ENCODE measurements around the gene SPATA9. TPM values are rescaled to one million over a fixed set of nuclear protein-coding genes. Genes with fewer than 3 reads are reported as not detected.

Gene SPATA9
- total and polyA plus RNA-seq, 2 of the 13 experiments (the other 11 are each of a cell fraction or from before 2014, with no cell fraction given) = not detected

GRCh38 chr5:95730730-95731570 is 48.2 kb upstream of the SPATA9 start, which contains the start of gene RHOBTB3 (continued):
- TF ChIP-seq ZNF574 (CRISPR knock-in tag; IDR thresholded peaks at IDR 0.05) = peak; percentile 33; the same call in 1 of the 2 replicates
- TF ChIP-seq THAP7 (CRISPR knock-in tag; IDR thresholded peaks at IDR 0.05) = no peak
- no peak for TF ChIP-seq ADNP (CRISPR knock-in tag; IDR thresholded peaks at IDR 0.05)
- TF ChIP-seq ZNF230 (CRISPR knock-in tag; IDR thresholded peaks at IDR 0.05) = no peak
- peak; percentile 51; the same call in 1 of the 2 replicates for TF ChIP-seq MAF1 (CRISPR knock-in tag; IDR thresholded peaks at IDR 0.05; ENCODE audit: borderline replicate concordance)
- no peak for TF ChIP-seq CEBPB (IDR thresholded peaks at IDR 0.05; ENCODE audit: borderline replicate concordance, low read depth, low read length)
- no peak for TF ChIP-seq ZNF552 (CRISPR knock-in tag; IDR thresholded peaks at IDR 0.05; ENCODE audit: borderline replicate concordance)
- TF ChIP-seq ZNF101 (CRISPR knock-in tag; IDR thresholded peaks at IDR 0.05; ENCODE audit: borderline replicate concordance, low read depth) = no peak
- no peak; the same call in 1 of the 2 replicates for TF ChIP-seq ARNT2 (CRISPR knock-in tag; IDR thresholded peaks at IDR 0.05; ENCODE audit: low read depth)
- peak; percentile 41 to 44; a peak in 2 of 4 replicates for TF ChIP-seq POLR2A (IDR thresholded peaks at IDR 0.05; ENCODE audit: insufficient read depth in 1 of 2, low read depth in 2 of 2, low read length in 2 of 2)
- no peak for TF ChIP-seq GABPA (IDR thresholded peaks at IDR 0.05; ENCODE audit: low read depth, low read length)
- TF ChIP-seq GABPA (CRISPR knock-in tag; IDR thresholded peaks at IDR 0.05; ENCODE audit: low read depth) = no peak
- no peak for TF ChIP-seq GPN1 (CRISPR knock-in tag; IDR thresholded peaks at IDR 0.05; ENCODE audit: borderline replicate concordance)
- TF ChIP-seq SRSF1 (optimal IDR thresholded peaks at IDR 0.05; ENCODE audit: low read depth, low read length) = peak; percentile 89
- 0 out of 2 replicates have a peak, but pooled peaks have one; percentile 21 for TF ChIP-seq ZNF598 (CRISPR knock-in tag; IDR thresholded peaks at IDR 0.05; ENCODE audit: borderline replicate concordance)
- TF ChIP-seq SIN3A (IDR thresholded peaks at IDR 0.05; ENCODE audit: borderline replicate concordance, low read depth, low read length) = peak; percentile 32; the same call in 1 of the 2 replicates
- TF ChIP-seq FIP1L1 (IDR thresholded peaks at IDR 0.05; ENCODE audit: borderline replicate concordance, insufficient read depth, low read depth, low read length) = no peak
- peak; percentile 31; the same call in 1 of the 2 replicates for TF ChIP-seq GABPB1 (CRISPR knock-in tag; IDR thresholded peaks at IDR 0.05)
- TF ChIP-seq MTERF4 (CRISPR knock-in tag; IDR thresholded peaks at IDR 0.05) = no peak
- 0 out of 2 replicates have a peak, but pooled peaks have one; percentile 9 for TF ChIP-seq ZNF12 (CRISPR knock-in tag; IDR thresholded peaks at IDR 0.05)
- no peak for TF ChIP-seq XRCC5 (optimal IDR thresholded peaks at IDR 0.05; ENCODE audit: low read length)
